GM18520 (cell line): ENCODE measurements around the gene SFXN3.

Experiments used
- ATAC-seq: cut with Tn5 transposase; IDR thresholded peaks from one replicate; pipeline ENCODE4 v1.9.1; 2021; ENCODE audit not compliant: unreplicated experiment

SFXN3 gene

GRCh38 chr10:101031128-101031795, at the start of gene SFXN3, which contains the start of gene PDZD7:
TSS of gene SFXN3 (plus strand) at chr10:101031234. CDS start at chr10:101034695, 3,461 bp downstream.
TSS of gene PDZD7 (minus strand) at chr10:101031129. CDS start at chr10:101030219, 910 bp downstream.
- peak; percentile 87 for ATAC-seq

- no peak for ATAC-seq
These were observed 47.9 kb upstream of the SFXN3 start for GRCh38 chr10:100982916-100983830.

GRCh38 chr10:100983868-100984671, 47.0 kb upstream of the SFXN3 start:
- no peak for ATAC-seq

GRCh38 chr10:100984672-100985177, 46.3 kb upstream of the SFXN3 start:
- ATAC-seq: no peak

GRCh38 chr10:100985336-100985735, 45.7 kb upstream of the SFXN3 start:
- no peak for ATAC-seq

GRCh38 chr10:100986623-100986951, 44.4 kb upstream of the SFXN3 start:
- ATAC-seq: no peak

- ATAC-seq: peak; percentile 39
These were observed 43.9 kb upstream of the SFXN3 start, which contains the start of the genes MRPL43 and TWNK for GRCh38 chr10:100986952-100987684. TSS of gene MRPL43 (minus strand) at chr10:100987497. CDS start at chr10:100987443, 54 bp downstream. TSS of gene TWNK (plus strand) at chr10:100987543. CDS start at chr10:100988211, 668 bp downstream.

GRCh38 chr10:100987685-100988049, 43.4 kb upstream of the SFXN3 start:
- no peak for ATAC-seq

- ATAC-seq: no peak
These were observed 42.9 kb upstream of the SFXN3 start for GRCh38 chr10:100988166-100988565.

GRCh38 chr10:100989088-100989487, 41.9 kb upstream of the SFXN3 start:
- no peak for ATAC-seq

GRCh38 chr10:100993986-100994708, 36.9 kb upstream of the SFXN3 start:
- no peak for ATAC-seq

- ATAC-seq: no peak
These were observed 35.9 kb upstream of the SFXN3 start for GRCh38 chr10:100995181-100995580.

- no peak for ATAC-seq
These were observed 34.2 kb upstream of the SFXN3 start for GRCh38 chr10:100996678-100997359.

GRCh38 chr10:100997360-100998182, 33.5 kb upstream of the SFXN3 start:
- peak; percentile 31 for ATAC-seq

GRCh38 chr10:100998183-100998990, 32.6 kb upstream of the SFXN3 start:
- ATAC-seq: no peak

- ATAC-seq: peak; percentile 33
These were observed 31.9 kb upstream of the SFXN3 start for GRCh38 chr10:100998991-100999741.

GRCh38 chr10:100999742-101000126, 31.3 kb upstream of the SFXN3 start, which contains the start of gene LZTS2:
TSS of gene LZTS2 (plus strand) at chr10:100999808. CDS start at chr10:101002539, 2,731 bp downstream.
- ATAC-seq: no peak
